Stimulated activated CD8-positive, alpha-beta memory T cell treated with anti-CD3 and anti-CD28 coated beads, Interleukin-4, amount 100 ng/mL, for 48 hours (primary cell): Measurements from ENCODE around the gene NPLOC4.
"Not testable (repeated sequence)": the region's sequence is repeated elsewhere in the genome, so short reads cannot be mapped to it uniquely, and the experiment has no call there.

Experiments
- DNase-seq: peaks from one replicate; pipeline ENCODE4 v3.0.0-alpha.2; 2020

NPLOC4 gene

DNA sequence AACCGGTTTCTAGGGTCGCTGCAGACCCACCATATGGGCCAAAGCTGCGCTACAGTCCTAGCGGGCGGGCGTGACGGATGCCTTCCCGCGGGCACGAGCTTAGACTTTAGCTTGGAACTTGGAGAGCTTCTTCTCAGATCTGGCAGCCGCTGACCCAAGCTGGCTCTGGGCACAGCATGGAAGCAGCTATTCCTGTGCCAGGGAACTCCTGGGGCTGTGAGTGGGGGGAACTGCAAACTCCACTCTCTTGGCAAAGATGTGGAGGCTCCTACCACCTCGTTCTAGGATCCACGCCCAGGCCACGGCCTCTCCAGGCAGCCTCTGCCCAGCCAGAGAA, 93.6 kb downstream of the NPLOC4 start:
- no peak for DNase-seq

- no peak for DNase-seq
These were observed 94.2 kb downstream of the NPLOC4 start for GRCh38 chr17:81542431-81543338.

GRCh38 chr17:81541123-81541522, 95.8 kb downstream of the NPLOC4 start:
- DNase-seq, result no peak

DNA sequence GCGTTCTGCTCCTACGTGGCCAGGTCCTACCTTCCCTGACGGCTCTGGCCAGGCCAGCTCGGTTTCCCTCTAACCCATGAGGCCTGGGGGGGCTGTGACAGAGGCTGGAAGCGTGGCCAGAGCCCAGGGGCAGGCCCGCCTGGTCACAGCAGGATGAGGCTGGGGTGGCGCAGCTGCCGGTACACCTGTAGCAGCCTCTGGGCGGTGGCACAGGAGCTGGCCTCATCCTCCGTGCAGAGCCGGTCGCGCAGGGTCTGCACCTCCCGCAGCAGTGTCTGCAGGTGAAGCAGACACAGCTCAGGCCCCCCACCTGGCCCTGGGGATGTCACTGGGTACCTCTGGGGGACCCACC, 96.3 kb downstream of the NPLOC4 start:
- DNase-seq, result no peak

DNA sequence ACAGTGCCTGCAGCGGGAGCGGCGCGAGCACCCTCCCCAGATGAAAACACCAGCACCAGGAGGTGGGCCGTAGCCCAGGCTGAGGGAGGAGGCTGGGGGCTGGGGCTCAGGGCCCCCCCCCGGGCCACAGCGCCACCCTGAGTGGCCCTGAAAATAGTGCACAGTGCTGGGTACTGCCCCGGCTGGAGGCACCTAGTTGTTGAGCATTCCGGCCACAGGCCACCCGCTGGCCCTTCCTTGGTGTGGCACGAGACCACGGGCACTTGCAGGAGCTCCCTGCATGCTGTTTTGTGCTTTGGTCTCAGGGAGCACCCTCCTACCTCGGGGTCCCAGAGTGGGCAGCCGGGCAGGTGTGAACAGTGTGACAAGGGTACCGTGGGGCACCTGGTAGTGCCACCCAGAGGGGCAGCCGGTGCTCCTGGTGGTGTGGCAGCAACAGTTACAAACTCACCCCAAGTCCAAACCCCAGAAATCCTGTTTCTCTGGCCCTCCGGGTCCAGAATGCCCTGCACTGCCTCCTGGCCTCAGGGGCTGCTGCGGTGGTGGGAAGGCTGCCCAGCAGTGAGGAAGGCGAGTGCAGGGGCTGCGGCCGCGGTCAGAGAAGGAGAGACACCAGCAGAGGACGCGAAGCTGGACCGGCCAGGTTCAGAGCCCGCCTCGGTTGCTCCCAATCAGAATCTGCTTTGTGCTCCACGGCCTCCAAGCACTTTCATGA, 96.8 kb downstream of the NPLOC4 start:
- DNase-seq, result no peak

DNA sequence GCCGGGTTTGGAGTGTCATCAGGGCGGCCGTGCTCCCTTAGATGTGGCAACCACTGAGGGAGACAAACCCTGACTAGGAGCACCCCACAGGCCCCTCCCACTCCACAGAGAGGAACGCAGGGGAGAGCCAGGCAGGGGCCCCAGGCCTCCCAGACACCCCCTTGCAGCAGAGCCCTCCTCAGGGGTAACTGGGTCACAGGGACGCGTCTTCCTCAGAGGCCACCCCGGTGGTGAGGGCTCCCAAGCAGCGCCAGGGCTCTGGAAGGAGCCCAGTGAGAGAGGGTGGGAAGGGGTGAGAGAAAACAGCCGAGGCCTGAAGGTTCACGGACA, 97.4 kb downstream of the NPLOC4 start:
- no peak for DNase-seq

GRCh38 chr17:81538651-81539570, 98.0 kb downstream of the NPLOC4 start:
- no peak for DNase-seq

DNA sequence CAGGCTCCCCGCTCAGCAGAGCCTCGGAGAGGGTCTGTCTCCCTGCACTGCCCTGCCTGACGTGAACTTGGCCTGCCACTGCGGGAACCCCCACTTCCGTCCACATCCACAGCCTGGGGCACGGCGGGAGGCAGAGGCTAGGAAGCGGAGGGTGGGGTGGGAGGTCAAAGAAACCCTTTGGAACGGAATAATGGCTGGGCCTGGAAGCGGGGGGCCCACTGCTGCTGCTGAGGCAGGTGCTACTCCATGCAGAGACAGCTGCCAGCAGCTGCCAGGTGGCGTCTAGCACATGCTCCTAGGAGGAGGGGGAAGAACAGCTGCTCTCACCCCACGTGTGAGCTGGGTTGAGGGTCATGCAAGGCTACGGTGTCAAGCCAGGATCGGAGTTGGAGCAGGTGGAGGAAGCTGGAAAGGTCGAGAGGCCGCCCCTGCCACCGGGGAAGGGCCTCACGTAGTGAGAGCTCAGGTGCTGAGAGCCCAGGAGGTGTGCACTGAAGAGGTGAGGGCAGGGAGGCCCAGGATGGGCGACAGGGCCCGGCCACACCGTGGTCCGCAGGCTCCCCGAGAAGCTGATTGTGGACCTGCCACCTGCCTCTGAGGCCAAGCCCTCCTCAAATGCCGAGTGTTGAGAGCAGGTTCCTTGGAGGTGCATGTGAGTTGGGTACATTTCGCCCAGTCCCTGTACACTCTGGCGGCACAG, 98.9 kb downstream of the NPLOC4 start:
- no peak for DNase-seq

DNA sequence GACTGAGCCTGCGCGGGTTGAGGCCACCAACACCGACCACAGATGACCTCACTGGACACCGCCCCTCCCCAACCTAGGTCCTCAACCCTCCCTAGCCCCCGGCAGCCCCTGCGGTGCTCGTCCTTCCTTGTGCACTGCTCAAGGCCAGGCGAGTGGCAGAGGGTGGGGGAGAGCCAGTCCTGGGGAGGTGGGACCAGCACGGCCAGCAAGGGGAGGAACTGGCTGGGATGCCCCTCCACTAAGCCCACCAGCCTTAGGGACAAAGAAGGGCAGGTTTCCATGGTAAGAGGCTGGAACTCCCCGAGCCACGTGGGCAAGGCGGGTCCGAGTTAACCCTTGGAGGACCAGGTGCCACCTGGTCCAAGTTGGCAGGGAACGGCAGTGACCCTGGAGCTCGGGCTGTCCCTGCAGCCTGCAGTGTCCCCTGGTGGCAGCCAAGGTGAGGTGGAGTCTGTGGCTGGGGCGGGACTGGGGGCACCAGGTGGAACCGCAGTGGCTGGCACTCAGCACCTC, 99.5 kb downstream of the NPLOC4 start:
- DNase-seq, result peak; percentile 54

DNA sequence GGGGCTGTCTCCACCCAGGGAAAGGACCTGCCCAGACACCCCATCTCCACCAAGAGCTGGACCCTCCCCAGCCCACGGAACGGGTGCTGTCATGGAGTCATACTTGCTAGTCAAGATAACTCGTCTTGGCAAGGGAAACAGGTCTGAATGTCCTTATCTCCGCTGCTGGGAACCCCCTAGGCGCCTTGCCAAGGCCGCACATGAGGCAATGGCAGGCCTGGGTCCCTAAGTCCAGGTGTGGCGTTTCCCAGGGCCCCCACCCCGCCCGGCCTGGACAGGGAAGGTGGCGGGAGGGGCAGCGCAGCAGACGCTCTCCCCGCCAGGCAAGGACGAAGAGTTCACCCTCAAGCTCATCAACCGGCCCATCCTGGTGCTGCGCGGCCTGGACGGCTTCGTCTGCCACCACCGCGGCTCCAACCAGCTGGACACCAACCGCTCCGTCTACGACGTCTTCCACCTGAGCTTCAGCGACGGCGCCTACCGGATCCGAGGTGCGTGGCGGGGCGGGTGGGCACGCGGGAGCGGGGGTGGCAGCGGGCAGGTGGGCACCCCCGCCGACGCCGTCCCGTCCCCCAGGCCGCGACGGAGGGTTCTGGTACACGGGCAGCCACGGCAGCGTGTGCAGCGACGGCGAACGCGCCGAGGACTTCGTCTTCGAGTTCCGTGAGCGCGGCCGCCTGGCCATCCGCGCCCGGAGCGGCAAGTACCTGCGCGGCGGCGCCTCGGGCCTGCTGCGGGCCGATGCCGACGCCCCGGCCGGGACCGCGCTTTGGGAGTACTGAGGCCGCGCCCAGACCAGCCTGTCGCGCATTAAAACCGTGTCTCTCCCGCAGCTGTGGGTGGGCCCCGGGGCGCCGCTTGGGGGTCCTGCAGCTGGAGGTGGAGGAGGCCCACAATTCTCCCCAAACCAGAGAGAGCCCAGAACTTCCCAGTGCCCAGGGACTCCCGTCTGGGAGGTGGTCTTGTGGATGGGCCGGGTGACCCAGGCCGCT, 100.3 kb downstream of the NPLOC4 start:
- DNase-seq, result no peak

GRCh38 chr17:81535480-81536298, 101.2 kb downstream of the NPLOC4 start:
- DNase-seq, result no peak

GRCh38 chr17:81535007-81535328, 101.9 kb downstream of the NPLOC4 start:
- no peak for DNase-seq

GRCh38 chr17:81534157-81535006, 102.5 kb downstream of the NPLOC4 start:
- DNase-seq, result no peak

- no peak for DNase-seq
These were observed 103.4 kb downstream of the NPLOC4 start for GRCh38 chr17:81533339-81534141.

- no peak for DNase-seq
These were observed 104.2 kb downstream of the NPLOC4 start for GRCh38 chr17:81532490-81533287.

- not testable (repeated sequence) for DNase-seq
These were observed 104.9 kb downstream of the NPLOC4 start for GRCh38 chr17:81531998-81532404.

GRCh38 chr17:81531013-81531412, 105.9 kb downstream of the NPLOC4 start:
- not testable (repeated sequence) for DNase-seq

- no peak for DNase-seq
These were observed 107.5 kb downstream of the NPLOC4 start for GRCh38 chr17:81529437-81529803.
